ENCODE data around the gene AKAP13.
"Not testable (repeated sequence)": the region's sequence is repeated elsewhere in the genome, so short reads cannot be mapped to it uniquely, and the experiment has no call there.

Gene AKAP13

GRCh38 chr15:85582131-85583079, 202.0 kb downstream of the AKAP13 start:
- DNase-seq, result no peak

- no peak for DNase-seq
Observed at GRCh38 chr15:85583442-85583841, 203.0 kb downstream of the AKAP13 start.

GRCh38 chr15:85583923-85584390, 203.6 kb downstream of the AKAP13 start:
- DNase-seq, result no peak

- no peak for DNase-seq
Observed at GRCh38 chr15:85584872-85585271, 204.5 kb downstream of the AKAP13 start.

- not testable (repeated sequence) for DNase-seq
Observed at GRCh38 chr15:85586196-85586595, 205.8 kb downstream of the AKAP13 start.

GRCh38 chr15:85587707-85588411, 207.5 kb downstream of the AKAP13 start:
- no peak for DNase-seq

- no peak for DNase-seq
Observed at GRCh38 chr15:85588677-85589076, 208.3 kb downstream of the AKAP13 start.

GRCh38 chr15:85589851-85590250, 209.4 kb downstream of the AKAP13 start:
- DNase-seq, result no peak

GRCh38 chr15:85591622-85592021, 211.2 kb downstream of the AKAP13 start:
- DNase-seq, result no peak

- no peak for DNase-seq
Observed at GRCh38 chr15:85592148-85592547, 211.7 kb downstream of the AKAP13 start.

GRCh38 chr15:85593809-85594445, 213.5 kb downstream of the AKAP13 start:
- no peak for DNase-seq

GRCh38 chr15:85595804-85596536, 215.6 kb downstream of the AKAP13 start:
- DNase-seq, result no peak

- no peak for DNase-seq
Observed at GRCh38 chr15:85597155-85597815, 216.9 kb downstream of the AKAP13 start.

GRCh38 chr15:85598219-85598618, 217.8 kb downstream of the AKAP13 start:
- no peak for DNase-seq

GRCh38 chr15:85598718-85599398, 218.5 kb downstream of the AKAP13 start:
- DNase-seq, result no peak

- no peak for DNase-seq
Observed at GRCh38 chr15:85600001-85600400, 219.6 kb downstream of the AKAP13 start.

- no peak for DNase-seq
Observed at GRCh38 chr15:85603160-85603559, 222.8 kb downstream of the AKAP13 start.

GRCh38 chr15:85603703-85604102, 223.3 kb downstream of the AKAP13 start:
- no peak for DNase-seq

- DNase-seq, result no peak
Observed at GRCh38 chr15:85604194-85604593, 223.8 kb downstream of the AKAP13 start.

- DNase-seq, result no peak
Observed at GRCh38 chr15:85606738-85607137, 226.3 kb downstream of the AKAP13 start.

GRCh38 chr15:85607141-85607806, 226.9 kb downstream of the AKAP13 start:
- DNase-seq, result no peak

Data from 8988T (cell line).